SK-N-SH treated with all-trans-retinoic acid at 6 μM for 48 hours (cell line): ENCODE data around the gene CAMKMT.

ENCODE experiments used
- ARNTL ChIP-seq: fragments of 450-650 bp; formaldehyde crosslinking; IDR thresholded peaks from 2 replicates; pipeline ENCODE4 v1.5.0; 2020; ENCODE audit warnings: low read depth, mild to moderate bottlenecking, moderate library complexity, borderline replicate concordance
- CREB5 ChIP-seq: fragments of 250-450 bp; sonication (Bioruptor Pico); IDR thresholded peaks from 2 replicates; pipeline ENCODE4 v1.5.1; 2020; ENCODE audit warnings: low read depth, mild to moderate bottlenecking, moderate library complexity
- CSDC2 ChIP-seq: fragments of 250-450 bp; sonication (Bioruptor Pico); IDR thresholded peaks from 2 replicates; pipeline ENCODE4 v1.5.0; 2020; ENCODE audit warnings: mild to moderate bottlenecking, moderate library complexity
- ESRRG ChIP-seq: fragments of 250-450 bp; sonication (Bioruptor Pico); IDR thresholded peaks from 2 replicates; pipeline ENCODE4 v1.6.1; 2021; ENCODE audit warnings: mild to moderate bottlenecking
- PPARA ChIP-seq: fragments of 250-450 bp; sonication (Bioruptor Pico); IDR thresholded peaks from 2 replicates; pipeline ENCODE4 v1.5.0; 2020; ENCODE audit warnings: mild to moderate bottlenecking, borderline replicate concordance
- RARB ChIP-seq: fragments of 250-450 bp; sonication (Bioruptor Pico); IDR thresholded peaks from 2 replicates; pipeline ENCODE4 v1.8.0; 2021; ENCODE audit warnings: mild to moderate bottlenecking, moderate library complexity
- TCF4 ChIP-seq: fragments of 250-450 bp; sonication (Bioruptor Pico); IDR thresholded peaks from 2 replicates; pipeline ENCODE4 v1.8.0; 2021; ENCODE audit warnings: mild to moderate bottlenecking, moderate library complexity, borderline replicate concordance
- ZFP3 ChIP-seq: fragments of 250-450 bp; sonication (Bioruptor Pico); IDR thresholded peaks from 2 replicates; pipeline ENCODE4 v1.5.0; 2020; ENCODE audit warnings: mild to moderate bottlenecking, moderate library complexity
- ZFP30 ChIP-seq: fragments of 450-650 bp; formaldehyde crosslinking; IDR thresholded peaks from 2 replicates; pipeline ENCODE4 v1.5.0; 2022; ENCODE audit warnings: mild to moderate bottlenecking, moderate library complexity
- ZNF565 ChIP-seq: fragments of 450-650 bp; formaldehyde crosslinking; conservative IDR thresholded peaks from 2 replicates; pipeline ENCODE4 v1.5.0; 2020; ENCODE audit warnings: low read depth, mild to moderate bottlenecking, moderate library complexity
- ZNF8 ChIP-seq: fragments of 450-650 bp; formaldehyde crosslinking; IDR thresholded peaks from 2 replicates; pipeline ENCODE4 v1.5.0; 2020; ENCODE audit warnings: mild to moderate bottlenecking, moderate library complexity
- TF ChIP-seq, protein P1 (sequence below): fragments of 250-450 bp; sonication (Bioruptor Pico); IDR thresholded peaks from 2 replicates; pipeline ENCODE4 v1.8.0; 2020; ENCODE audit warnings: mild to moderate bottlenecking, moderate library complexity, borderline replicate concordance
- TF ChIP-seq, protein P2 (sequence below): fragments of 250-450 bp; sonication (Bioruptor Pico); IDR thresholded peaks from 2 replicates; pipeline ENCODE4 v1.8.0; 2021; ENCODE audit warnings: low read depth, mild to moderate bottlenecking, moderate library complexity, borderline replicate concordance

DNA sequence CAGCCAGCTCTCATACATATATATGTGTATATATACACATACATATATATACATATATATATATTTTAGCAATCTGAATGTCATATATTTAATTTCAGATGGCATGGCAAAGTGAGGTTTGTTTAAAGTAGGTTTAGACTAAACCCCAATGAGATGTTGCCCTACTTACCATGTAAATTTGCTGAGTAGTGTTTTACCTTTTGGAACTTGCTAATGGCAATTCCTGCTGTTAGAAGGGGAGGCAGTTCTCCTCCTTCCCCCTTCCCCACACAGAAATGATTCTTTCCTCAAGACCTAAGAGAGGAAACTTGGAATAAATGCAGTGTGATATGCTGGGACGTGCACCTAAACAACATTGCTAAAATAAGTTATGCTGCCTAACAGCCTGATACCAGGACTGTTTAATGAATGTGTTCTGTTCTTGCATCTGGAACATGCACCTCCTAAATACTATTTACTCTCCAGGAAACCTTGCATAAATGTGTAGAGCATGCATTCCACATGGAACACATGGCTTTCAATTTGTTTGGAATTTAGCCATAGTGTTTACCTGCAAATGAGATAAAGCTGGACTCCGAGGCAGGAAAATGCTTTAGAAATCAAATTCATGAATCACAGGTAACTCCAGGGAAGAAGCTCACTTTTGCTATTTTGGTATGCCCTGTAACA is 326.8 kb downstream of the CAMKMT start:
- TF ChIP-seq RARB: no peak
- no peak for TF ChIP-seq CREB5 (CRISPR knock-in tag)
- TF ChIP-seq PPARA (CRISPR knock-in tag): no peak
- no peak for TF ChIP-seq ARNTL (CRISPR knock-in tag)
- TF ChIP-seq ZFP30 (CRISPR knock-in tag): no peak
- TF ChIP-seq ZNF8 (CRISPR knock-in tag): no peak
- TF ChIP-seq, protein P1, sequence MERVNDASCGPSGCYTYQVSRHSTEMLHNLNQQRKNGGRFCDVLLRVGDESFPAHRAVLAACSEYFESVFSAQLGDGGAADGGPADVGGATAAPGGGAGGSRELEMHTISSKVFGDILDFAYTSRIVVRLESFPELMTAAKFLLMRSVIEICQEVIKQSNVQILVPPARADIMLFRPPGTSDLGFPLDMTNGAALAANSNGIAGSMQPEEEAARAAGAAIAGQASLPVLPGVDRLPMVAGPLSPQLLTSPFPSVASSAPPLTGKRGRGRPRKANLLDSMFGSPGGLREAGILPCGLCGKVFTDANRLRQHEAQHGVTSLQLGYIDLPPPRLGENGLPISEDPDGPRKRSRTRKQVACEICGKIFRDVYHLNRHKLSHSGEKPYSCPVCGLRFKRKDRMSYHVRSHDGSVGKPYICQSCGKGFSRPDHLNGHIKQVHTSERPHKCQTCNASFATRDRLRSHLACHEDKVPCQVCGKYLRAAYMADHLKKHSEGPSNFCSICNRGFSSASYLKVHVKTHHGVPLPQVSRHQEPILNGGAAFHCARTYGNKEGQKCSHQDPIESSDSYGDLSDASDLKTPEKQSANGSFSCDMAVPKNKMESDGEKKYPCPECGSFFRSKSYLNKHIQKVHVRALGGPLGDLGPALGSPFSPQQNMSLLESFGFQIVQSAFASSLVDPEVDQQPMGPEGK: no peak
- TF ChIP-seq ZNF565: no peak
- no peak for TF ChIP-seq CSDC2 (CRISPR knock-in tag)
- TF ChIP-seq ZFP3 (CRISPR knock-in tag): no peak
- peak; percentile 41; the same call in 1 of the 2 replicates for TF ChIP-seq TCF4
- TF ChIP-seq ESRRG (CRISPR knock-in tag): no peak
- TF ChIP-seq, protein P2, sequence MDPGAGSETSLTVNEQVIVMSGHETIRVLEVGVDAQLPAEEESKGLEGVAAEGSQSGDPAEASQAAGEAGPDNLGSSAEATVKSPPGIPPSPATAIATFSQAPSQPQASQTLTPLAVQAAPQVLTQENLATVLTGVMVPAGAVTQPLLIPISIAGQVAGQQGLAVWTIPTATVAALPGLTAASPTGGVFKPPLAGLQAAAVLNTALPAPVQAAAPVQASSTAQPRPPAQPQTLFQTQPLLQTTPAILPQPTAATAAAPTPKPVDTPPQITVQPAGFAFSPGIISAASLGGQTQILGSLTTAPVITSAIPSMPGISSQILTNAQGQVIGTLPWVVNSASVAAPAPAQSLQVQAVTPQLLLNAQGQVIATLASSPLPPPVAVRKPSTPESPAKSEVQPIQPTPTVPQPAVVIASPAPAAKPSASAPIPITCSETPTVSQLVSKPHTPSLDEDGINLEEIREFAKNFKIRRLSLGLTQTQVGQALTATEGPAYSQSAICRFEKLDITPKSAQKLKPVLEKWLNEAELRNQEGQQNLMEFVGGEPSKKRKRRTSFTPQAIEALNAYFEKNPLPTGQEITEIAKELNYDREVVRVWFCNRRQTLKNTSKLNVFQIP (CRISPR knock-in tag): no peak
